Cerebellar cortex (tissue), 1 donor: Measurements from ENCODE around the gene CTNNB1.

Source experiments
- DNase-seq: peaks from one replicate; pipeline ENCODE4 v3.0.0-alpha.2; 2015; ENCODE audit warnings: low spot score

CTNNB1 gene

DNA sequence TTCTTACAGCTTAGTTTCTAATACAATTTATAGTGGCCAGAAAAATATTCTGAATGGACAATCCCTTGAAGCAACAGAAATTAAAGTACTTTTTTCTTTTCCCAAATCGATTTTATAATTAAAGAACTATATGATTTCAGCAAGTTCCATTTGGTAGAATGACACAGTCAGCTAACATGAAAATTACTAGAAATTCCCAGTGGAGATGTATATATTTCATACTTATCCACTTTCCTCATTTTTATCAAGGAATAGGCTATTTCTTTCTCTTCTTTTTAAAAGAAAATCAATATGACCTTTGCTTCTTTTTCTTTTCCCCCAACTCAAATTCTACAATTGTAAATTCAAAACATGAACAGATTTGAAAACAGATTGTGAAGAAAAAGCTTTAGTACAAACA lies 6.4 kb upstream of the CTNNB1 start:
- DNase-seq, result no peak

DNA sequence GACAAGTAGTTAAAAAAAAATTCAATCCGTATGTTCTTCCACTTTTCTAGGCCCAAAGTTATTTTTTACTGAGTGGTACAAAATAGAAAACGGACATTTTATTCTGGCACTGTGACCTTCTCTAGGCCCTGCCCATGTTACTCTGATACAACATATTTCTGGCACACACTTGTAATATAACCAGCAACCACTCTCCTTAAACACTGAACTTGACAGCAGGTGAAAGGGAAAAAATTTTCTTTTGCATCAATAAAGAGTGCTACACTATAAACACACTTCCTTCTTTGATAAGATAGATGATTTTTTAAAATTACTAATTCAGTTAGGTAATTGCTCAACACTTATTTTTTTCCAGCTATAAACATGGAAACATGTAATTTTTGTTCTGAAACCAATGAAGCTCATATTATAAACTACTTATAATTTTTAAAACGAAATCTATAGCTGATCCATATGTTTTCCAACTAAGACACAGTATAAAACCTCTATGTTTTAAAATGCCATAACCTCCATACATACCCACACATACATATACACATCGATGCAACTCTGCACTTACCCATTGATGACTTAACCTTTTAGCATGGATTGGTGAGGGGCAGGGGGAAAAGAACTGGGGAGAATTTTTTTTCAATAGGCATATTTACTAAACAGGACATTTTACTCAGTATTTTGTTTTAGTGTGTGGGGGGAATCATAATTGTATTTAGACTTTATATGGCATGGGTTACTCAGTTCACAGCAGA lies 5.3 kb upstream of the CTNNB1 start:
- DNase-seq, result no peak

DNA sequence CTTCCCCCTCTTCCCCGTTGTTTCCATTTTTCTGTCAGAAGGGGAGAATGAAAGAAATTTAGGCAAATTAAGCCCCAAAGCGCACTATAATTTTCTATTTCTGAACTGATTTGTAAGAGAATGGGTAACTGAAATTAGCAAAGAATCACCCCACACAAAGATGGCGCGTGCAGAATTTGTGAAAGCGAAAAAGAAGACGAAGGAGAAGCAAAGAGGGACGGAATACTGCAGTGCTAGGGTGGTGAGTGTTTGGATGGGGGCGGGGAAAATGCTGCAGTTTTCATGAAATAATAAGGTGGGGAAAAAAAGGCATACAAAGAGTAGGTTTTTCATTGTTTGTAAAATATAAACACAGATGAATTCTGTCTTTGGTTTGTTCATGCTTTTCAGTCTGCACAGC lies 4.6 kb upstream of the CTNNB1 start:
- DNase-seq, result no peak

DNA sequence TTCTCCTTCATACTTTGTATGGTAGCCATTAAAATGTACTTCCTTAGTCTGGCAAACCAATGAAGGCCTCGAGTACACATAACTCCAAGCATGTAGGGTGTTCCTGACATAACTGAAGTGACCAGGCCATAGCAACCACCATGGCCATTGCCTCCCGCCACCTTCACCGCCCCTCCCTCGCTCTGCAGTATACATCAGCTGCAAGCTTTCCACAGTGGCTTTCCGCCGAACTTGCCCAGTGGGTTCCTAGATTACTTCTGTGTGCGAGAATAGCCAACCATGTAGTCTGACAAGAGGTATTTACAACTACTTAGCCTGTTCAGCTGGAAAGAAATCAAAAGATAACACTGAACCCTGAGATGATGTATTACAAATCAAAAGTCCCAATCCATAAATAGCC lies 3.4 kb upstream of the CTNNB1 start:
- DNase-seq, result no peak

DNA sequence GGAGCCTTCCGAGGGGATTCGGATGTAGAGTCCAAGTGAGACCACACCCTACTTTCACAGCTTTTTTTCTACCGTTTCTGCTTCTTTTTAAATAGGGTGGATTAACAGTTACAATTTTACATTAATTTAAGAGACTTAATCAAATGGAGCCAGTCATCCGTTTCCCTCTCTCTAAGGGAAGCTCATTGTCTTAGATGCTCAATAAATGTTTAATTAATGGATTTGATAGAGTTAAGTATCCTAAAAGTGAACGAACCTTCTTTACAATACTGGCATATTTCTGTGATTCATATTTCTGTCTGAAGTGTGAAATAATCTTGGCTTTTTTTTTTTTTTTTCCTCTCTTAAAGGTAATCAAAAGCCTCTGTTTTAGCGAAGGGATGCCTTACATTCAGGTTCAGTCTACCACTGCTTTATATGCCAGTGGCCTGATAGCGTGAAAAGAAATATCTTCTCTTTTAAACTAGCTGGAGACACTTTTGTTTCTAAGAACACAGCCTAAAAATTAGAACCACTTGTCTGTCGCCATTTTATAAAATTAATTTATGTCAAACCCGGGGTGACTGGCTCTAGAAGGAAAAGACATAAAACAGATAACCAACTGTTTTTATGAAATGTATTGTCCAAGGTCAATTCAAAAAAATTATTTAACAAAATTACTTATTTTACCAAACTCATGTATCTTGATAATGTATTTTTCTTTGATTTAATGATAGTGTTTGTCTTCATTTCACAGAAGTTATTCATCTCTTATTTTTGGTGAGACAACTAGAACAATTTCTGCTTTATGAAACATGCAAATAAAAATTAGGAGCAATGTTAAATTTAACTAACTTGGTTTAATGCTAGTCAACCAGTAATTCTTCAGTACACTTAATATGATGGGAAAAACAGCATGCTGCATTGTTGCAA lies 2.5 kb upstream of the CTNNB1 start:
- DNase-seq, result no peak

DNA sequence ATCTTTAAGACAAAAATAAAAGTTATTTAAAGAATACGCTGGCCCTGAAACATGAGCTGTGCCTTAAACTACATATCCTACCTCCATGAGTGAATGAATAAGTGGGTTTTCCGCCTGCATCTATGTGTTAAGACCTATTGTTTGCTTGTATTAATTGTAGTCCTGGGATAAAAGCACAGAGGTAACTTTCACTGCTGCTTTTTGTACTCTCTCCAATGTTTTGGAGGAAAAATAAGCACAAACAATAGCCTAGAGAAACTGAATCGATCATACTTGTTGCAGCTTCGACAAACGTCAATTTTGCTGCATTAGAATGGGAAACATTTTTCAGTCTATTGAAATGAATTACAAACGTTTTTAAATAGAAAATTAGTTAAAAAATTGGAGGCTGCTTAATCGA lies 1.3 kb upstream of the CTNNB1 start:
- DNase-seq, result no peak

DNA sequence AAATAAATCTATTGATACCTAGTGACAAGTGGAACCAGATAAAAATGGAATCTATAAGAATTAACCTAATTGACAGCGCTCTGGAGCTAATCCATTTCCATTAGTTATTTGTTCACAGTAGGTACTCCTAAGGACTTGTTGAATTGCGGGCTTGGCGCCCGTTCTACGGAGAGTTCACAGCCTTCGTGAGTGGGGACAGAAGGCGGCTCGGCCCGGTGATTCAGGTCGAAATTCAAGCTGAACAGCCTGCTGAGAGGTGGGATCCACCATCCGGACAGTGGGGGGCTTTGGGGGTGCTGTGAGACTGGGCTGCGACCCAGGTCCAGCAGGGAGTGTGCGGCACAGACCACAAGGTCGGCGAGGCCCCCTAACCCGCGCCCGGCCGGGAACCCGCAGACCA lies 779 bp upstream of the CTNNB1 start:
- peak; percentile 63 for DNase-seq

DNA sequence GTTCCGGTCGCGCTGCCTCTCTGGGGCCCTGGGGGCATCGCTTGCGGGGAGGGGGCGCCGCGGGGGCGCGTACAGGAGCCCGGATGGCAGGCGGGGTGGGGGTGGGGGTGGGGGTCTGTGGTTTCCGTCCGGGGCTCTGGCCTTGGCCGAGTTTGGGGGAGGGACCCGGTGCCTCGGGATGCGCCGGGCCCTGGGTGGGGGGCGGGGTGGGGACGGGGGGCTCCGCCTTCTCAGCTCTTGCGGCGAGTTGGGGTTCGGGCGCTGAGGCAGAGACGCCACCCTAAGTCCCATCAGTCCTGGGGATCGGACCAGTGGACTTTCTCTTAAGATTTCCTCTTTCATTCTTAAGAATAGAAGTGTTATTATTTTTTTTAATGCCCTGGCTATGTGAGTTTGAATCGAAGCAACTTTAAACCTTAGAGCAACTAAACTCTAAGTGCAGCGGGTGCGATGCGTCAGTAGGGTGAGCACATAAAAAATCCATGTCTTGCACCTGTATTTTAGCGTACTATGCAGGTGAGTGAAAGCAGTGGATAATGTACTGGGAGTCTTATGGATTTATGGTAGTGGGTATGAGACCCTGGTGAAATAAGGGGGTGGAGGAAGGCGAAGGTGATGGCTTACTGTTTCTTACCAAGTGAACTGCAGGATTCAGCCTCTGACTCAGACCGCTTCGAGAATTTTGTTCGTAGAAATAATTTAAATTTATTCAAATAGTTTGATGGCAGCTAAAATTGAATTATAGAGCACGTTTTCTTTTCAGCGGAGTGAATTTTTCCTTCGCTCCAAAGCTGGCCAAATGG lies 762 bp downstream of the CTNNB1 start:
- no peak for DNase-seq

DNA sequence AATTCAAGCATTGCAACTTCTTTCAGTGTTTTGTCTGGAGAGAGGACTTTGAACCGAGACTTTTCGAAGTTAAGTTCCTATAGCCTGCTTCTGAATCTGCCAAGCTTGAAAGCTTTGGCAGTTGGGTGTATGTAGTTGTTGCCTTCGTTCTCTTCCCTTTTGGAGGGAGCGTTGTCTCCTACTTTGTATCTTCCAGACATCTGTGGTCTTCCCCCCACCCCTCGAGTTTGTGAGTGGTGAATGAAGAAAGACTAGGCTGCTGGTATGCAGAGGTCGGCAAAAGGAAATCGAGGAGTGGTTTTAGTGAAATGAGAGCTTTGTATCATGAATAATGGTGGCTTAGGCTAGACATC lies 1.3 kb downstream of the CTNNB1 start:
- DNase-seq, result peak; percentile 52

DNA sequence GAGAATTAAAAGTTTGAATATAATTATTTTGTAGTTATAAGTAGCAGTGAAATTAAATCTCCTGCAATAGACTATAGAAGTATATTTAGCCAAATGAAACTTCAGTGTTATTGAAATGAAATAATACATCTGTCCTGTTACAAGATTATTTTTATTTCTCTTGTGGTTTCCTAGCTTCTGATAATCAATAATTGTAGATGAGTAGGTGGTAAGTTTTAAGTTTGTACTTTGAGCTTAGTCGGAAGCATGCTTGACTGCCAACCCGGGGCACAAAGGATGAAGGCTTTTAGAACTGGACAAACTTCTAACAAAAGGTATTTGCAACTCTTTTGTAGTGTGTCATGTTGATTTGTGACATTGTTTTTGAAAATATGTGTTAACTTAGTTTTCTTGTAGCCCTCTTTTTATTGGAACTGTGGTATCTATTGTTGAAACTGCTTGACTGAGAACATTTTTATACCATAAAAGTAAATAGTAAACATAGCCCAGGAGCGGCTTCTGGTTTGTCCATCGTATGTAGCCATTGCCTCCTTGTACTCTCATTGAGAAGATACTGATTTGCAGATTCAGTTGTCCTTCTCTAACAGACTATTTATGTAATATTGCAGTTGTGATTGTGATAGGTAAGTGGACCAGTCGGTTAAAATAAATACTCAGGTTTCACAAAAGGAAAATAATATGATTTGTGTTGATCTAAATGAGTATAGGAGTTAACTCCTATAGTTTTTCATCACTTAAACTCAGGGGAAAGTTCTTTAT lies 2.9 kb downstream of the CTNNB1 start:
- DNase-seq, result peak; percentile 45

DNA sequence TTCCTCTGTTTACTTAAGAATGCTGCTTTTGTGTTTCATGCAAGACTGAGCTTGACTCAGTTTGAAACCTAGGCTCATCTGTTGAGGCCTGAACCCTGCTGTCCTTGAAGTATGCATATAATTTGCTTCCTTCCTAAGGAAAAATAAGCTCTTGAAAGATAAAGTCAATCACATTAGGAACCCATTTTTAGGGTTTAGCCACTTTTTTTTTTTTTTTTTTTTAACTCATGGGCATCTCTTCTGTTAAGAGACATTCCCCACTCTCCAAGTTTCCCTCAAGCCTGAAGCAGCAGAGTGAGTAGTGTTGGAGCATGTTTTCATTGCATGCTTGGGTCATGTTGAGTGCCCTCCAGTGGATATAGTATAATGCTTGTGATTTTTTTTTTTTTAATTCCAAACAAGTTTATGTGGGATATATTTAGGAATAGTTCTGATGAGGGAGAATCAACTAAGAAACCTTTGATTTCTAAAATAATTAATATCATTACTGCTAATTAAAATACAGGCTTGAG lies 3.6 kb downstream of the CTNNB1 start:
- DNase-seq, result peak; percentile 75

DNA sequence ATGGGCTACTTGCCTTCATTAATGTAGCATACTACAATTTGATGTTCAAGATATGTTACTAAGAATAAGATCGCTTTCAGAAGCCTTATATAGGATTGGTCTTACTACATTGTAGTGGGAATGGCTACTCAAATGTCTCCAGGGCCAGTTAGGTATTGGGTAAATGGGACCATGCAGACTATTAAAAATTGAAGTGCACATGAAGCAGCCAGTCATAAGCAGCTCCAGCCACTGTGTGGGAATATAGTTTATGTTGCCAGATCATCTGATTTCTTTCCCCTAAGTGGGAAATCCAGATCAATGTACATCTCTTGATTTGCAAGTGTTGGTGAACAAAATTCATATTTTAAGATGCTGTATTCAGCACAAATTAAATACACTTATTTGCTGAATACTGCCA lies 5.1 kb downstream of the CTNNB1 start:
- DNase-seq, result no peak

DNA sequence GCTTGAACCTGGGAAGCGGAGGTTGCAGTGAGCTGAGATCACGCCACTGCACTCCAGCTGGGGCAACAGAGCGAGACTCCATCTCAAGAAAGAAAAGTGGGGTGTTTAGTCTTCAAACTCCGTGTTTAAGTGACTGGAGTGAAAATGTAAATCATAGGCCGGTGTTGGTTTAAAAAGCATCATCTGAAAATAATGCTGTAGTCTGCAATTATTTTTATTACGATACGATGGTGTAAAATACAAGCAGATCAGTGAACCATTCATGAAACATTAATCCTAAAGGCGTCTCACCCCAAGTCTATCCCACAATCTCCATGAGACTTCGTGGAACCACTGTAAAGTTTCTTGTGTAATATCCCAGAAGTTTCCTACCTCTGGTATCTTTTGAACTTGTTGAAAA lies 6.3 kb downstream of the CTNNB1 start:
- no peak for DNase-seq

DNA sequence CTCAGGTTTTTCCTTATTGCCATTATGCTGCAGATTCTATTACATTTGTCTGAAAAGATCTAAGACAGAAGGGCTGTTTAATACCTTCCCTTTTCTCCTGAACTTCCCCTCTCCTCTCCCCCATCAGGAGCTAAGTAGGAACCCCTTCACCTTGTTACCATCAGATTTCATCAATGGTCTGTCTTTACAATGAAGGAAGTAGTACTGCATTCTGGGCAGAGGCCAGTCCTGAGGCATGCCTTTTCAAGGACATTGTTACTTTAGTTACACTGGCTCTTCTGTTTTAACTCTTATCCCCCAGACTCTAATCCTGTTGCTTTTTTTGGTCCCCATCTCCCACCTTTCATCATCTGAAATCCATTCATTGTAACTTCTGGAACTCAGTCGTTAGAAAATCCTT lies 8.1 kb downstream of the CTNNB1 start:
- no peak for DNase-seq

DNA sequence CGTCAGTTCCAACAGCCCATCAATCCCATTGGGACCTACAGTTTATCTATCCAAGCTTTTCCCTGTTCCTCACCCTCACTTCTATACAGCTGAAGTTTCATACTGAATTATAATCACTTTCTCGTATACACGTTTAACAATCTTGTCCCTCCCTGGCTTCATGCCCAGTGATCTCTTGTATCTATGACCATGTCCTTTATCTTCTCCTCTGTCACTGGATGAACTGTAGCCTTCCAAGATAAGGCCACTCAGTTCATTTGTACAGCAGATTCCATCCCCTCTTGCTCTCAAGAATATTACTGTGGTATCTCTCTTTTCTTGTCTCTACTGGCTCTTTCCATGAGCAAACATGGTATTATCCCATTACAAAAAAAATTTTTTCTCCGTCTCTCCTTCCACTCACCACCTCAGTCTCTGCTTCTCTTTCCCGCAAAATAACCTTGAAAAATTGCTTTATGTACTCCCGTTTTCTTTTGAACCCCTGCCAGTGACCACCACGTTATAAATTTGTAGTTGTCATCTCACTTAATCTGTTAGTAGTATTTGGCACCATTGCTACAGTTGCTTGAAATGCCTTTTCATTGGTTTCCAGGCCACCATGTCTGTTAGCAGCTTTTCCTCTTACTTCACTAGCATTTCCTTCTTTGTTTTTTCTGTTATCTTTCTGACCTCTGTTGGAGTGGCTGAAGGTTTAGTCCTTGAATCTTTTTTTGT lies 9.4 kb downstream of the CTNNB1 start:
- no peak for DNase-seq

DNA sequence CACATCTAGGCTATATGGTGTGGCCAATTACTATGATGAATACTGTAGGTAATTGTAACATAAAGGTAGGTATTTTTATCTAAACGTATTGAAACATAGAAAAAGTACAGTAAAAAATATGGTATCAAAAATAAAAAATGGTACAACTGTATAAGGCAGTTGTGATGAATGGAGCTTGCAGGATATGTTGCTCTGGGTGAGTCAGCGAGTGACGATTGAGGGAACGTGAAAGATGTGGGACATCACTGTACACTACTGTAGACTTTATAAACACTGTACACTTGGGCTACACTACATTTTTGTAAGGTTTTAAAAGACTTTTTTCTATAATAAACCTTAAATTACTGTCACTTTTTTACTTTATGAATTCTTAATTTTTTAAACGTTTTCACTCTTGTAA lies 10.3 kb downstream of the CTNNB1 start:
- no peak for DNase-seq

DNA sequence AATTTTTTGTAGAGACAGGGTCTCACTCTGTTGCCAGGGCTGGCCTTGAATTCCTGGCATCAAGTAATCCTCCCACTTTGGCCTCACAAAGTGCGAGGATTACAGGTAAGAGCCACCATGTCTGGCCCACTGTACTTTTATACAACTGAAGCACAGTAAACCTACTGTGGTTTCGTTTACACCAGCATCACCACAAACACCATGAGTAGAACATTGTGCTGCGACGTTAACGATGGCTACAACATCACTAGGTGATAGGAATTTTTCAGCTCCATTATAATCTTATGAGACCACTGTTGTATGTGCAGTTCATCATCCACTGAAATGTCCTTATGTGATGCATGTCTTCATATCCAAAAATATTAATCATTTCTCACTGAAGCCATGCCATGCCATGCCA lies 11.7 kb downstream of the CTNNB1 start:
- no peak for DNase-seq

DNA sequence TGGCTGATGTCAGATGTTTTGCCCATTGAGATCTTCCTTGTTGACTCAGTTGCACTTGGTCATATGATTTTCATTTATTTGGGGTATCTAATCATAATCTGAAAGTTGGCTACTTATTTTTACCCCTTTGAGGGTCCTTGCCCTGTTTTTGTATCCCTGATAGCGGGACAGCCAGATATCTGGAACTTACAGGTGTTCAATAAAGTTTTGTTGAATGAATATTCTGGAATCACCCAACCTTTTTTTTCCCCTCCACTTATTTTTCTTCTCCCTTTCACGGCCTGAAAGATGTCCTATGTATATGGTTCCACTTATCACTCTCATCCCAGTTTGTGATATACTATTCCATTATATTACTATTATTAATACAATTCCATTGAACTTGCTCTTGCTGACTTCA lies 12.8 kb downstream of the CTNNB1 start:
- no peak for DNase-seq

DNA sequence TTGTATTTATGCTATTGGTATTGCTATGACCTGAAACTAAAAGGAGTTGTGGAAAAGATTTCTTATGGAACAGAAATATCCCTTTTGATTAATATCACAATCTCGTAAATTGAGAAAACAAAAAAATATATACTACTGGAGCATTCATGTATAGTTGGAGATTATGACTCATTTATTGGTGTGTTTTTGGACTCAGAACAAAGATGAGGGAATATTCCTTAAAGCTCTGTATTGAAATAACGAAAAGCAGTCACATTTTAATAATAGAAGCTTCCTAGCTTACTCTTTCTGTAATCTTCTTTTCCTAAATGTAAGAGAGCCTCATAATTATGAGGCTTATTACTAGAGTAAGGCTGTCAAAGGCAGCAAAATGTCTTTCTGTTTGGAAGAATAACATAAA lies 14.3 kb downstream of the CTNNB1 start:
- DNase-seq, result no peak

DNA sequence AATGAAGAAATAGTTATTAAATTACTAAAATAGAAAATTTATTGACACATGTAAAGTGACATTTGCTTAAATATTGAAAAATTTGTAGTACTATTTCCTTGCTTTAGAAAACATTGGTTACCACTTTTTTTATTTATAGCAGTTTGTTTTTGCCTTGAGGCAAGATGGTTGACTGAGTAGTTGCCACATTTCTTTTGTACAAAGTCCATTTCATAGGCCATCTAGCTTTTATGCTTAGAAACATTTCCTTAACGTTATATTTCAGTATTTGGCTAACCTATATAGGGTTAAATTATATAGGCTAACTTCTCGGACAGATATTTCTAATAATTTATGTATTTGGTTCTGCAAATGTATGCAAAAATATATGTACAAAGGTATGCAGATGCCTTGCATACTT lies 17.1 kb downstream of the CTNNB1 start:
- DNase-seq, result no peak

DNA sequence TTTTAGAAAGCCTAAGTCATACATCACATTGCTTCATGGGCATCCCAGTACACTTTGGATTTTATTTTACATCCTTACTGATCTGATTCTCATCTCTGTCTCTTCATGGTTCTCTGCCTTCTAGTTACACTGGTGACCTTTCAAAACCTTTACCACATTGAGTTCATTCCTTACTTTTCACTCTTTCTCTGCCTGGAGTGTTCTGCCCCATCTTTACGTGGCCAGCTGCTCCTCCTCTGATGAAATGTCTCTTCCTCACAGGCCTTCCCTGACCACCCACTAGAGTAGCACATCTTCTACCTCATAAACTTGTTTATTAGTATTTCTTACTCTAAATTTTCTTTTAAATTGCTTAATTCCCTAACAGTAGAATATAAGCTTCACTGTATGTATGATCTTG lies 17.7 kb downstream of the CTNNB1 start:
- DNase-seq, result no peak
